ENCODE data around the gene CAPRIN1. TPM values are rescaled to one million over a fixed set of nuclear protein-coding genes. Genes with fewer than 3 reads are reported as not detected.
A peak's percentile ranks its signal among the peaks of the same experiment; 100 is the strongest.

CAPRIN1 gene
- polyA plus RNA-seq, 1 of the 3 experiments (the other 2 are of a cell fraction) = 67.1 TPM

- TF ChIP-seq IRF3 (IDR thresholded peaks at IDR 0.05; ENCODE audit: low read depth, low read length) (no peak), ZBTB33 (IDR thresholded peaks at IDR 0.05; ENCODE audit: borderline replicate concordance, low read depth) (no peak), RCOR1 (IDR thresholded peaks at IDR 0.05; ENCODE audit: low read length) (no peak)
Observed at GRCh38 chr11:34149274-34149673, 97.7 kb downstream of the CAPRIN1 start (continued).

- CTCF ChIA-PET = interaction anchor here (0.8 to 5.7 kb wide), 14 partner anchors 8 to 1242 kb away, joined by 3 to 61 read pairs (median 8); partner anchors contain the start of gene ABTB2
- 98% methylated on average over 3 of the region's 13 CpGs for WGBS (ENCODE audit: low lambda C conversion rate)
- H3K4me1 ChIP-seq (ENCODE audit: control insufficient read depth in 1 of 2, insufficient read depth in 2 of 2, low read depth in 1 of 2, low read length in 1 of 2) = peaks cover 0 to 28% of the 10 kb centered on the region in 2 experiments; a peak in 3 of 4 replicates
Observed at GRCh38 chr11:34149786-34150185, 98.3 kb downstream of the CAPRIN1 start.

More at GRCh38 chr11:34149786-34150185, 98.3 kb downstream of the CAPRIN1 start:
- H3K4me3 ChIP-seq (ENCODE audit: low read depth in 2 of 2, low read length in 1 of 2) = no peak overlapping the region
- no peaks in the 10 kb centered on the region for H3K79me2 ChIP-seq (ENCODE audit: insufficient read depth)
- H3K9ac ChIP-seq = no peak overlapping the region
- DNase-seq = peak; percentile 79
- TF ChIP-seq SMC3 (IDR thresholded peaks at IDR 0.05; ENCODE audit: low read depth, low read length) = peak; percentile 64
- peak; percentile 9; the same call in 1 of the 2 replicates for TF ChIP-seq NRF1 (IDR thresholded peaks at IDR 0.05; ENCODE audit: low read depth, low read length)
- TF ChIP-seq CTCF (IDR thresholded peaks at IDR 0.05) = peak; percentile 55
- TF ChIP-seq RAD21 (IDR thresholded peaks at IDR 0.05; ENCODE audit: low read length) = peak; percentile 73
- TF ChIP-seq MEF2A (IDR thresholded peaks at IDR 0.05; ENCODE audit: borderline replicate concordance, low read depth) = no peak
- no peaks in the 10 kb centered on the region for H4K20me1 ChIP-seq (ENCODE audit: insufficient read depth)
- no peaks in the 10 kb centered on the region for H3K9me3 ChIP-seq
- peaks cover 19 to 77% of the 10 kb centered on the region in 2 experiments for H3K36me3 ChIP-seq (replicated peaks in 1 of 2; ENCODE audit: control insufficient read depth in 1 of 2, insufficient read depth in 2 of 2, low read length in 1 of 2)
- no peaks in the 10 kb centered on the region for H3F3A ChIP-seq (replicated peaks; ENCODE audit: insufficient read depth)
- no peaks in the 10 kb centered on the region for H3K27me3 ChIP-seq (ENCODE audit: insufficient read depth)
- no peak overlapping the region for H3K27ac ChIP-seq (ENCODE audit: low read depth in 2 of 2, low read length in 1 of 2)
- no peaks in the 10 kb centered on the region for H3K9me2 ChIP-seq
- no peak overlapping the region for H3K4me2 ChIP-seq
- POLR2A ChIA-PET = interaction anchor here (1.6 to 2.5 kb wide), 2 partner anchors 11 to 208 kb away, joined by 6 to 13 read pairs; partner anchors contain the start of gene ABTB2
- H2AFZ ChIP-seq (ENCODE audit: low read depth) = no peak overlapping the region
